GM23338 (cell line): ENCODE measurements around the gene GOLGA8M.
"Not testable (repeated sequence)": the region's sequence is repeated elsewhere in the genome, so short reads cannot be mapped to it uniquely, and the experiment has no call there.

ENCODE experiments used
- CREB1 ChIP-seq: fragments of 250-450 bp; sonication (Bioruptor Pico); IDR thresholded peaks from 2 replicates; pipeline ENCODE4 v1.5.0; 2020; ENCODE audit warnings: low read depth, mild to moderate bottlenecking, moderate library complexity
- EZH2 ChIP-seq: fragments of 200-600 bp; sonication (generic); IDR thresholded peaks from one replicate; pipeline ENCODE4 v1.8.0; 2017; ENCODE audit warnings: antibody characterized with exemption, mild to moderate bottlenecking, low read depth; ENCODE audit not compliant: unreplicated experiment
- EZH2phosphoT487 ChIP-seq: fragments of 200-600 bp; sonication (generic); IDR thresholded peaks from one replicate; pipeline ENCODE4 v1.8.1; 2018; ENCODE audit warnings: antibody characterized with exemption; ENCODE audit not compliant: unreplicated experiment
- ZNF331 ChIP-seq: fragments of 250-450 bp; sonication (Bioruptor Pico); IDR thresholded peaks from 2 replicates; pipeline ENCODE4 v1.5.0; 2020; ENCODE audit warnings: low read depth, mild to moderate bottlenecking, moderate library complexity
- TF ChIP-seq, protein P1 (sequence below), 2 experiments: fragments of 200-600 bp in 1 of 2; sonication (generic) in 1 of 2; conservative IDR thresholded peaks; 2 replicates each; pipeline versions ENCODE4 v1.5.1 to v1.6.1; 2016 to 2017; ENCODE audit warnings: antibody characterized with exemption in 2 of 2, low read depth in 2 of 2, mild to moderate bottlenecking in 2 of 2, moderate library complexity in 1 of 2
- TF ChIP-seq, protein P2 (sequence below): IDR thresholded peaks from 2 replicates; pipeline ENCODE4 v1.6.1; 2016; ENCODE audit warnings: antibody characterized with exemption
- TF ChIP-seq, protein P3 (sequence below): IDR thresholded peaks from one replicate; pipeline ENCODE4 v1.6.1; 2018; ENCODE audit warnings: antibody characterized with exemption; ENCODE audit not compliant: unreplicated experiment

DNA sequence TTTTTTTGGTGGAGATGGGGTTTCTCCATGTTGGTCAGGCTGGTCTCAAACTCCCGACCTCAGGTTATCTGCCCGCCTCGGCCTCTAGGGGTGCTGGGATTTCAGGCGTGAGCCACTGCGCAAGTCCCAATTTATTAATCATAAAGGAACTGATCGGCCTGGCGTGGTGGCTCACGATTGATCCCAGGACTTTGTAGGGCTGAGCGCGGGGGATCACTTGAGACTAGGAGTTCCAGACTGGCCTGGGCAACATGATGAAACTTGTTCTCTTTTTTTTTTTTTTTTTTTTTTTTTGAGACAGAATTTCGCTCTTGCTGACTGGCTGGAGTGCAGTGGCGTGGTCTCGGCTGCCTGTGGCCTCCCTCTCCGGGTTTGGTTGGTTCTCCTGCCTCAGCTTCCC lies 19.2 kb downstream of the GOLGA8M start:
- TF ChIP-seq, protein P1, sequence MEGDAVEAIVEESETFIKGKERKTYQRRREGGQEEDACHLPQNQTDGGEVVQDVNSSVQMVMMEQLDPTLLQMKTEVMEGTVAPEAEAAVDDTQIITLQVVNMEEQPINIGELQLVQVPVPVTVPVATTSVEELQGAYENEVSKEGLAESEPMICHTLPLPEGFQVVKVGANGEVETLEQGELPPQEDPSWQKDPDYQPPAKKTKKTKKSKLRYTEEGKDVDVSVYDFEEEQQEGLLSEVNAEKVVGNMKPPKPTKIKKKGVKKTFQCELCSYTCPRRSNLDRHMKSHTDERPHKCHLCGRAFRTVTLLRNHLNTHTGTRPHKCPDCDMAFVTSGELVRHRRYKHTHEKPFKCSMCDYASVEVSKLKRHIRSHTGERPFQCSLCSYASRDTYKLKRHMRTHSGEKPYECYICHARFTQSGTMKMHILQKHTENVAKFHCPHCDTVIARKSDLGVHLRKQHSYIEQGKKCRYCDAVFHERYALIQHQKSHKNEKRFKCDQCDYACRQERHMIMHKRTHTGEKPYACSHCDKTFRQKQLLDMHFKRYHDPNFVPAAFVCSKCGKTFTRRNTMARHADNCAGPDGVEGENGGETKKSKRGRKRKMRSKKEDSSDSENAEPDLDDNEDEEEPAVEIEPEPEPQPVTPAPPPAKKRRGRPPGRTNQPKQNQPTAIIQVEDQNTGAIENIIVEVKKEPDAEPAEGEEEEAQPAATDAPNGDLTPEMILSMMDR (conservative IDR thresholded peaks at IDR 0.05; ENCODE audit: low read depth in 2 of 2), result not testable (repeated sequence)
- TF ChIP-seq EZH2phosphoT487, EZH2, CREB1, ZNF331: not testable (repeated sequence)
- TF ChIP-seq, protein P2, sequence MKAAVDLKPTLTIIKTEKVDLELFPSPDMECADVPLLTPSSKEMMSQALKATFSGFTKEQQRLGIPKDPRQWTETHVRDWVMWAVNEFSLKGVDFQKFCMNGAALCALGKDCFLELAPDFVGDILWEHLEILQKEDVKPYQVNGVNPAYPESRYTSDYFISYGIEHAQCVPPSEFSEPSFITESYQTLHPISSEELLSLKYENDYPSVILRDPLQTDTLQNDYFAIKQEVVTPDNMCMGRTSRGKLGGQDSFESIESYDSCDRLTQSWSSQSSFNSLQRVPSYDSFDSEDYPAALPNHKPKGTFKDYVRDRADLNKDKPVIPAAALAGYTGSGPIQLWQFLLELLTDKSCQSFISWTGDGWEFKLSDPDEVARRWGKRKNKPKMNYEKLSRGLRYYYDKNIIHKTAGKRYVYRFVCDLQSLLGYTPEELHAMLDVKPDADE, result not testable (repeated sequence)
- TF ChIP-seq, protein P3, sequence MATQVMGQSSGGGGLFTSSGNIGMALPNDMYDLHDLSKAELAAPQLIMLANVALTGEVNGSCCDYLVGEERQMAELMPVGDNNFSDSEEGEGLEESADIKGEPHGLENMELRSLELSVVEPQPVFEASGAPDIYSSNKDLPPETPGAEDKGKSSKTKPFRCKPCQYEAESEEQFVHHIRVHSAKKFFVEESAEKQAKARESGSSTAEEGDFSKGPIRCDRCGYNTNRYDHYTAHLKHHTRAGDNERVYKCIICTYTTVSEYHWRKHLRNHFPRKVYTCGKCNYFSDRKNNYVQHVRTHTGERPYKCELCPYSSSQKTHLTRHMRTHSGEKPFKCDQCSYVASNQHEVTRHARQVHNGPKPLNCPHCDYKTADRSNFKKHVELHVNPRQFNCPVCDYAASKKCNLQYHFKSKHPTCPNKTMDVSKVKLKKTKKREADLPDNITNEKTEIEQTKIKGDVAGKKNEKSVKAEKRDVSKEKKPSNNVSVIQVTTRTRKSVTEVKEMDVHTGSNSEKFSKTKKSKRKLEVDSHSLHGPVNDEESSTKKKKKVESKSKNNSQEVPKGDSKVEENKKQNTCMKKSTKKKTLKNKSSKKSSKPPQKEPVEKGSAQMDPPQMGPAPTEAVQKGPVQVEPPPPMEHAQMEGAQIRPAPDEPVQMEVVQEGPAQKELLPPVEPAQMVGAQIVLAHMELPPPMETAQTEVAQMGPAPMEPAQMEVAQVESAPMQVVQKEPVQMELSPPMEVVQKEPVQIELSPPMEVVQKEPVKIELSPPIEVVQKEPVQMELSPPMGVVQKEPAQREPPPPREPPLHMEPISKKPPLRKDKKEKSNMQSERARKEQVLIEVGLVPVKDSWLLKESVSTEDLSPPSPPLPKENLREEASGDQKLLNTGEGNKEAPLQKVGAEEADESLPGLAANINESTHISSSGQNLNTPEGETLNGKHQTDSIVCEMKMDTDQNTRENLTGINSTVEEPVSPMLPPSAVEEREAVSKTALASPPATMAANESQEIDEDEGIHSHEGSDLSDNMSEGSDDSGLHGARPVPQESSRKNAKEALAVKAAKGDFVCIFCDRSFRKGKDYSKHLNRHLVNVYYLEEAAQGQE, result not testable (repeated sequence)
